NCI-H2171 treated with DMSO at 0.1 percent for 48 hours (cell line): Measurements from ENCODE around the gene TRAIP.
"Not testable (repeated sequence)": the region's sequence is repeated elsewhere in the genome, so short reads cannot be mapped to it uniquely, and the experiment has no call there.

Source experiments
- DNase-seq: peaks from one replicate; lab custom pipeline; 2025; lab: John Stamatoyannopoulos, UW

TRAIP gene

GRCh38 chr3:49872801-49873281 is 16.5 kb upstream of the TRAIP start:
- DNase-seq: no peak

- DNase-seq: no peak
Measured at GRCh38 chr3:49871531-49872153, 15.3 kb upstream of the TRAIP start.

- peak; percentile 48 for DNase-seq
Measured at GRCh38 chr3:49869525-49870126, 13.3 kb upstream of the TRAIP start, which contains the start of gene CAMKV. TSS of gene CAMKV (minus strand) at chr3:49869906. CDS start at chr3:49862388, 7,518 bp downstream.

- DNase-seq: peak; percentile 19
Measured at GRCh38 chr3:49868862-49869466, 12.6 kb upstream of the TRAIP start.

- no peak for DNase-seq
Measured at GRCh38 chr3:49867871-49868321, 11.5 kb upstream of the TRAIP start.

GRCh38 chr3:49867400-49867799 is 11.0 kb upstream of the TRAIP start:
- DNase-seq: no peak

- DNase-seq: no peak
Measured at GRCh38 chr3:49865198-49865784, 8.9 kb upstream of the TRAIP start.

- no peak for DNase-seq
Measured at GRCh38 chr3:49864505-49864904, 8.1 kb upstream of the TRAIP start.

GRCh38 chr3:49859576-49860305 is 3.4 kb upstream of the TRAIP start:
- no peak for DNase-seq

GRCh38 chr3:49855662-49856061 is 702 bp downstream of the TRAIP start:
- no peak for DNase-seq

GRCh38 chr3:49845694-49846093 is 10.7 kb downstream of the TRAIP start:
- no peak for DNase-seq

- no peak for DNase-seq
Measured at GRCh38 chr3:49844464-49845183, 11.7 kb downstream of the TRAIP start.

- no peak for DNase-seq
Measured at GRCh38 chr3:49842843-49843517, 13.4 kb downstream of the TRAIP start.

- no peak for DNase-seq
Measured at GRCh38 chr3:49841806-49842205, 14.6 kb downstream of the TRAIP start.

- peak; percentile 13 for DNase-seq
Measured at GRCh38 chr3:49841126-49841696, 15.2 kb downstream of the TRAIP start.

- DNase-seq: no peak
Measured at GRCh38 chr3:49840388-49840787, 16.0 kb downstream of the TRAIP start.

GRCh38 chr3:49839193-49839809 is 17.1 kb downstream of the TRAIP start:
- DNase-seq: peak; percentile 71

- DNase-seq: no peak
Measured at GRCh38 chr3:49831341-49831740, 25.0 kb downstream of the TRAIP start.

- DNase-seq: no peak
Measured at GRCh38 chr3:49826016-49826415, 30.3 kb downstream of the TRAIP start.

GRCh38 chr3:49823131-49823530 is 33.2 kb downstream of the TRAIP start:
- not testable (repeated sequence) for DNase-seq
